Inflammatory macrophage treated with lipopolysaccharide for 1 hour (primary cell): ENCODE measurements around the gene IL1R2.
A peak's percentile ranks its signal among the peaks of the same experiment; 100 is the strongest.

Source experiments
- DNase-seq, 2 donors: peaks; one replicate each; pipeline ENCODE4 v3.0.0-alpha.2; 2020 to 2022

The IL1R2 gene

DNA sequence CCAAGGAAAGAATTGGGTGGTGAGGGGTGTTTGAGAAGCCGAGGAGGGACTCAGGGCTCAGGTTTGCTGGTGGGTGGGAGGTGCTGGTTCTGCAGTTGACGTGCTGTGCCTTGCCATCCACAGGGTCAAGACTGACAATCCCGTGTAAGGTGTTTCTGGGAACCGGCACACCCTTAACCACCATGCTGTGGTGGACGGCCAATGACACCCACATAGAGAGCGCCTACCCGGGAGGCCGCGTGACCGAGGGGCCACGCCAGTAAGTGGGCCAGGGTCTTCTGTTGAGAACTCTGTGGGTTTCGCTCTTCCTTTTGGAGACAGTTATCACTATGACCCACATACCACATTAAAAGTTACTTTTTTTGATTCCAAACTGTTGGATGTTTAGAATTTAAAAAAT lies 32.6 kb downstream of the IL1R2 start:
- DNase-seq: no peak

DNA sequence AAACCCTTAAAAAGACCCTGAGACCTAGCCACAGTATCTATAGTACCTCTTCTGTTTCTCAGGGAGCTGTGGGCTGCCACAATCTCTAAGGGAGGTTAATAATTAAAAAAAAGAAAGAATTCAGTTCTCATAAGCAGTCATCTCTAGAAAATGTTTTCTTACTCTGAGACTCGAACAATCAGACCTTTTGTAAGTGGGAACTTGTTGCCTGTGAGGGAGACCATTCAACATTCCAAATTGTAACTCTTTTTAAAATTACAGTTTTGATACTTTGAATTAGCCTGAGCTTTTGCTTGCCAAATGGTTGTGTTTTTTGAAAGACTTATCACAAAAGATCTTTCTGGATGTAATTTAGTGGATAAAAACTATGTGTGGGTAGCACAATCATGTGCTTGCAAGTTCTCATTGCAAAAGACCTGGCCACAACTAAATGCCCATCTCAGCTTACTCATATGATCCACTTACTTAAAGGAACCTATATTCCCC lies 33.3 kb downstream of the IL1R2 start:
- peak; percentile 56 to 74 for DNase-seq

DNA sequence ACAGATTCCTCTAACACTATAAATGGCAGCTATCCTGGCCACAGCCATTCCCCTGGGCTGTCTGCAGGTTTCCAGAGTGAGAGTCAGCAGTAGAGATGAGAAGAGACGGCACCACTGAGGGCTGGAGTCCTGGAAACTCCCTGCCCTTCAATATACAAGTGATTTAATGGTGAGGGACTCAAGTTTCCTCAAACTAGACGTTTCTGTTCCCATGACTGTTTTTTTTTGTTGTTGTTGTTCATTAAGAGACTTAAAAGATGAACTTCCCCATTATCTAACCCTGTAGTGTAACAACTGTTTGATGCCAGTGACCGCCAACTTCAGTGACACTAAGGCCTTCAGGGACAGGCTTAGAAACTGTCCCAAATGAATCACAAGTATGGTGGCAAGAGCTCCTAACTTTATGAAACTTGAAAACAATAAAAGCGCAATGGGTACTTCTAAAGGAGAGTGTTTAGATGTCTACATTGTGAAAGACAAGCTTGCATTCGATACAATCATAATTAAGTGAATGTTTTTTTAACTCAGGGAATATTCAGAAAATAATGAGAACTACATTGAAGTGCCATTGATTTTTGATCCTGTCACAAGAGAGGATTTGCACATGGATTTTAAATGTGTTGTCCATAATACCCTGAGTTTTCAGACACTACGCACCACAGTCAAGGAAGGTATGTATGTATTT lies 34.0 kb downstream of the IL1R2 start:
- DNase-seq: peak; percentile 72 to 94

DNA sequence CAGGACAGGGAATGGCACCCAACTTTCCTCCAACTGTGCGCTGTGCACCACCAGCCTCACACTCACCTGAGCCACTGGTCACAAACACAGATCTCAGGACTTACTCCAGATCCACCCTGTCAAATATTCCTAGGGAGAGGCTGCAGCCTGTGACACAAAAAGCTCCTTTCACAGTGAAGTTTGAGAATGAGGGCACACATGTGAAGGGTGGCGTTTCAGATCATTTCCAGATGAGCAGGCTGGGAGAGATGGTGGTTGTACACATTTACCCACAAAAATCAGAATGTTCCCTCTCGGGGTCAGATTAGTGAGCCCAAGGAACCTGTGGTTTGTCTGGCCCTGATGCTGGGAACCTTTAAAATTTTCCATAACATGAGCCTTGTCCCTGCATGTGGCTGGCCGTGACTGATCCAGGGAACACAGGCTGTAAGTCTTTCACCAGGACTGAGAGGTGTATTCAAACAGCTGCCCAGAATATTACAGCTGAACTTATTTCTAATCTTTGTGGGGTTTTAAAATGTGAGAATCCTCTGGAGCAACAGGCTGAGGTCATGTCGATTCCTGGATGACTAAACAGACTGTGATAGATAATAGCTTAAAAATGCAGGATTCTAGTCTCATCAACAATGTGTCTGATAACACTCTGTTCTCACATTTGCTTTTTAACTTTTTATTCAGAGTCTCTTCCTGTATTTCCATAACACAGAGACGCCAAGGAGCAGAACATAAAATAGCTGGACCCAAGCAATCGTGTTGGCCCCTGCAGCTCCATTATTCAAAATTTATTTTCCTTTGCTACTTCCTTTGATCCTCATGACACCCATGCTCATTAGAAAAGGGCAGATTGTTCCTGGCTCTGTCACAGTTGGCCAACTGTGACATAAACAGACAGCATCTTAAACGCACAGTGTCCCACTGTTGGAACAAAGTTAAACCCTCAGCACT lies 35.5 kb downstream of the IL1R2 start:
- no peak for DNase-seq

DNA sequence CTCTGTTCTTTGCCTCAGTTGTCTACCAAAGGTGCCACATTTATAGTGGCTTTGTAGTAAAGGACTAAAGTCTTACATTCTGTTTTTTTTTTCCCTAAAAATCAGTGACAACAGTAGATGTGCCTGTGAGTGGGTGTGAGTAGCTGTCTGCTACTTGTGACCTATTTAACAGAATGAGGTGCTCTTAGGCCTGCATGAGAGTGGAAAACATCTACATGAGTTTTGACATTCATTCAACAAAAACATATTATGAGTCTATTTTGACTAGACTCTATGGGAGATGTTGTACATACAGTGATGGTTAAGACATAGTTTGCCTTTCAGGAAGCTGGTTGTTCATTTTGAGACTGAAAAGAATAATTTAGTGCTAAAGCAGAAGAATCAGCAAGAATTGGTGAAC lies 36.7 kb downstream of the IL1R2 start:
- no peak for DNase-seq

DNA sequence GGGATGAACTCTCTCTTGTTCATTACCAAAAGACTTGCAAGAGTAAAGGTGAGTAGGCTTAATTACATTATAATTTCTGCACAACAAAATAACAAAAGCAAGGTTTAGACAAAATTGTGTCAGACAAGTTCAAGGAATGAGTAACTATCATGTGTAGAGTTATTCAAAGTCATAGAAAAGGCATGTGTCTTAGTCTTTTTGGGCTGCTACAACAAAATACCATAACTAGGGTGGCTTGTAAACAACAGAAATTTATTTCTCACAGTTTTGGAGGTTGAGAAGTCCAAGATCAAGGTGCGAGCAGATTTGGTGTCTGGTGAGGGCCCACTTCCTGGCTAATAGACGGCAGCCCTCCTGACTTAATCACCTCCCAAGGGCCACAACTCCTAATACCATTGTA lies 37.6 kb downstream of the IL1R2 start:
- no peak for DNase-seq

- no peak for DNase-seq
Measured at GRCh38 chr2:102029952-102030351, 38.2 kb downstream of the IL1R2 start.

- DNase-seq: no peak
Measured at GRCh38 chr2:102030502-102030854, 38.7 kb downstream of the IL1R2 start.

DNA sequence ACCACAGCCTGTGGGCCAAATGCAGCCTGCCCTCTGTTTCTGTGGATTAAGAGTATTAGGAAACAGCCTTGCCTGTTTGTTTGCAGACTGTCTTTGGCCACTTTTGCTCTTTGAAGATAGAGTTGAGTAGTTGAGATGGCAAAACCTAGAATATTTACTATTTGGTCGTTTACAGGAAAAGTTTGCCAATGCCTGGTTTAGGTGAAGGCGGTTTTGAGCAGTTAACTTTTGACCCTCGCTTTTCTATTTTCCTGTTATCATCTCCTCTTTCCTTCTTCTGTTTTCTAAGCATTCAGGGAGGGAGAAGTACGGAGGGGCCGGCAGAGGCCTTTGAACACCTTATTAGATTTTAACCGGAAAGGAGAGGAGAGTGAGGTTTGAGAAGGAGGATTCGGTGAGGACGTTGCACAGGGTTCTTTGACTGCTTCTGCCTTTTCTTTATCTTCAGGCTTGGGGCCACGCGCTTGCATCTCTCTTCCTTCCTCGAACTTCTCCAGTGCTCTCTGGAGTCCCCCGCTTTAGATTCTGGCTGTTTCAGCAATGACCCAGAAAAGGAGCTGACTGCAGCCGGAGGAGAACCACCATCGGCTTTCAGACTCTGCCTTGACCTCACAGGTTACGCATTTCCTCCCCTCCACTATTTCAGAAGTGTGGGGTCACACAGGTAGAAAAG lies 39.2 kb downstream of the IL1R2 start:
- no peak for DNase-seq

DNA sequence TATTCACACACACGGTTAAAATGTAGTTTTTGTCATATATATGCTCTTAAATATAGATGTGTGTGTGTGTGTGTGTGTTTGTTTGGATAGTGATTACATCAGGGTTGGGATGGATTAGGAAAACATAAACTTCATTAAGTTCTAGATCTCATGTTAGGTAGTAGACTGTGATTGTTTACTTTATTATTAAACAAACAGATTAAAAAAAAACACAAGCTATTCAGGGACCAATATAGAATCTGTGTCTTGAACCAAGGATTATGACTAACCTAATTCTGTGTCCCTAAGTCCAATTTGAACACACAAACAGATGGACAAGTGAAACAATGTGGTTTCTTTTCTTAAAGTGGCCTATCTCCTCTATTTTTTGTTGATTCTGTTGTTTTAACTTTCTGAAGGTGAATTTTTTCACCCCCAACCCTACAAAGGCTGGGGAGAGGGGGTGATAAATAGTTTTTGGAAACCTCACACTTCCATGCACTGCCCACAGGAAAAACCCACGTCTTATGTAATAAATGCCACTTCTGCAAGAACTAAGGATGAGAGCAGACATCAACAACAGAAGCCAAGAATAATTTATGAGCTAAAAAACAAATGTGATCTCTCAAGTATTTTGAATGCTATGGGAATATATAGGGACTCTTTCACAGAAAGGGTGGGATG lies 40.7 kb downstream of the IL1R2 start:
- peak; percentile 48 to 70 for DNase-seq

GRCh38 chr2:102033031-102033749 lies 41.4 kb downstream of the IL1R2 start:
- peak; percentile 67 to 86 for DNase-seq

DNA sequence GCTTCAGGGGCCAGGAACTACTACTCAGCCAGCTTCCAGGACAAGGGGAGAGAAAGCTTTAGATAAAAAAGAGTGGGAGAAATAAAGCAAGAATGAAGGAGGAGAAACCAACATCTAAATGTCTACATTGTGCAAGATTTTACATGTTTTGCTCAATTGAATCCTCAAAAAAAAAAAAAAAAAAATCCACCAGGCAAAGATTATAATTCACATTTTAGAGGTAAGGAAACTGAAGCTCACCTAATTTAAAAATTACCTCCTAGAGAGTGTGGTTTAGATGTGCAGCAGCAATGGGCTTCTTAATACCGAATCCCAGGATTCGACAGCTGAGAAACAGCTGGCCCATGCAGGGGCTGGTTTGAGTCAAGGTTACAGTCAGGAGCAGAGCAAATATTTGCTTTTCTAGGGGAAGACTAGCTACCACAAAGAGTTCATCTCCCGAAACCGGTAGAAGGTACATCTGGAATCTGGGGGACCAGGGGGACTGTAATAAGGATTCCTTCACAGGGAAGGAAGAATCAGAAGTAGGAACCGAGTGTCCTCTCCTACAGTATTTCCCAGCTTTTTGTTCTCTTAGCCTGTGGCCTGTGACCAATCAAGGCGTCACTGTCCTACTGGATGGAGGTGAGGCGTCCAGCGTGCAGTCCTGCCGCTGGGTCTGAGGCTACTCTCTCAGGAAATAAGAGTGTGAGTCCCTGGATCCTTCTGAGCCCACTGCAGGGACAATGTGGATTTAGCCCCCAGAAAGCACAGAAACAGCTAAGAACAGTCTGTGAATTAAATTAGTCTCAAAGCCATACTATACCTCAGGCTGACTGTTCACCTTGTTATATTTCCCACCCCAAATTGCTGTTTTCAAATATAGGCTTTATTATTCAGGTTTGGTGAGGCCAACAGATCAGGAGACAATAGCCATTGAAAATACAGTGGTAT lies 42.3 kb downstream of the IL1R2 start:
- DNase-seq: no peak

GRCh38 chr2:102034683-102035548 lies 43.2 kb downstream of the IL1R2 start:
- peak in 1 of 2 donors; percentile 72 for DNase-seq

DNA sequence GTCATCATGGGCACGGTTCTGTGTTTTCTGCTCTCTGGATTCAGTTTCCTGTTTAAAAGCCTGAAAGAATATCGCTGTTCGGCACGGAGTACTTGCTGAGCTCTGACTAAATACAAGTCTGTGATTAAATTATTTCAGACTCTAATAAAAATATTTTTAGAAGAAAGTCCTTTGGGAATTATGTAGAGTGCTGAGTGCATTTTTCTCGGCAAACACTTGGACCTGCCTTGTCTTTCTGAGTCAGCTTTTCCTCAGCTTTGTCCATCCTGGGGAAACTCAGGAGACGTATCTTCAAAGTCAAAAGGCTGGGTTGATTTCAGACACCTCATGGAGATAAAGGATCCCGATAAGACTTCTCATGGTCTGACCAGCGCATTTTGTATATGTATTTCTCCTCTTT lies 45.9 kb downstream of the IL1R2 start:
- DNase-seq: no peak

- no peak for DNase-seq
Measured at GRCh38 chr2:102040229-102040628, 48.5 kb downstream of the IL1R2 start.

DNA sequence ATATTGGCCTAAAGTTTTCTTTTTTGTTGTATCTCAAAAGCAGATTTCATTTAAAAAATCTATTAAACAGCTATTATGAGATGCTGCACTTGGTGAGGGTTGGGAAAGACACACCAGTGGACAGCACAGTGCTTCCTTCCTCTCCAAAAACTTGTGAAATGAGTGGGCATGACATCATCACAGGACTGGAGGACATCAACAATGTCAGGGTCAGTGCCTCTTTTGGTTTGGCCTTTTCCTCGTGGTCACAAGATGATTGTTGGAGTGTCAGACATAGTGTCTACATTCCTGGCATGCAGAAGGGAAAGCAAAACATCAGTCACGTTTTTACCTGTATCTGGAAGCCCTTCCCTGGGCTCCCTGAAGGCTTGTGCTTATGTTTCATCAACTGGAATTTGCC lies 49.6 kb downstream of the IL1R2 start:
- DNase-seq: peak; percentile 93 to 96

GRCh38 chr2:102042196-102043081 lies 50.7 kb downstream of the IL1R2 start:
- peak; percentile 55 to 70 for DNase-seq

DNA sequence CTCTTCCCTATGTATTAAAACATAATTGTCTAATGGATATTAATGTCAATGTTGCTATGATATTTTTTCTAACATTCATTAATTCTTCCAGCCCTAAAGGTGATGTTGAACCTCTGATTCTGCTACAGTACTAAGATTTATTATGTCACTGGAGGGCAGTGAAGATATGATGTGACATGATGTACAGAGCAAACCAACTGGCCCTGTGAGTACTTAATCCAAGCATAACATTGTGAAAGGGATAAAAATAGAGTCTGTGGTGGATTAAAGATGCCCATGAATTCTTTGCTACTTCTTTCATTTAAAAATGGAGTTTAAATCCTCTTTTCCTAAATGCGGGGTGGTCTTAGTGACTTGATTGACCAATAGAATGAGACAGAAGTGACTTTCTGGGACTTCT lies 51.8 kb downstream of the IL1R2 start:
- DNase-seq: no peak
